Stimulated activated CD8-positive, alpha-beta memory T cell treated with anti-CD3 and anti-CD28 coated beads, Interleukin-12 subunit alpha, Interleukin-12 subunit beta, amount 100 ng/mL, for 1 hour (primary cell): ENCODE measurements around the gene CD68.
"Not testable (repeated sequence)": the region's sequence is repeated elsewhere in the genome, so short reads cannot be mapped to it uniquely, and the experiment has no call there.

ENCODE experiments used
- DNase-seq: peaks from one replicate; pipeline ENCODE4 v3.0.0-alpha.2; 2020; ENCODE audit warnings: low read depth

The CD68 gene

DNA sequence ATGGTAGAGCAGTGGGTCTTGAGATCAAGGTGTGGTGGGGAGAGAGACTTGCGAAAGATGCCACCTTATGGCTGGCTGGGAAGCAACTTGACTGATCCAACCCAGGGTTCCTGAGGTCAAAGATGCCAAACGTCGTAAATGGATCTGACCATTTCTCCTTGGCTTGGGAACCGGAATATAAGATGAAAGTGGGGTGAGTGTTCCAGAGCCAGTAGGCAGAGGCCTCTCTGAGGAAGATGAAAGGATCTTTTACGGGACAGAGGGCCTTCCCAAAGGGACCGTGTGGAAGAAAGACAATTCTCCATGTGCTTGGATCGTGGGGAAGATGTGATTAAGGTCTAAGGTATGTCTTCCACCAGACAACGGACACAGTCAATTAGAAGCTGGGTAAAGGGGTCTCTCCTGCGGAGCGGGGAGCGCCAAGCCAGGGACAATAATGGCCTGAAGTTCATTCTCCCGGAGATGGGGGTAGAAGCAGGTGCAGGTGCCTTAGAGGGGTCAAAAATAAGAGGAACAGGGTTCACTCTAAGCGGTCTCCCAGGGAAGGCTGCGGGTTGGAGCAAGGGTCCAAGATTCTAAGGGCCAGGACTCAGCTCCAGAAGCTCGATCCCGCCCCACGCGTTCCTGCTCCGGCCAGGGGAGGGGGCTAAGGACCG lies 34.5 kb downstream of the CD68 start:
- DNase-seq, result no peak

- peak; percentile 96 for DNase-seq
Measured at GRCh38 chr17:7614425-7615264, 35.2 kb downstream of the CD68 start, which contains the start of gene FXR2. Gene FXR2 (minus strand): TSS chr17:7614897. CDS start chr17:7614532, 365 bp downstream.

DNA sequence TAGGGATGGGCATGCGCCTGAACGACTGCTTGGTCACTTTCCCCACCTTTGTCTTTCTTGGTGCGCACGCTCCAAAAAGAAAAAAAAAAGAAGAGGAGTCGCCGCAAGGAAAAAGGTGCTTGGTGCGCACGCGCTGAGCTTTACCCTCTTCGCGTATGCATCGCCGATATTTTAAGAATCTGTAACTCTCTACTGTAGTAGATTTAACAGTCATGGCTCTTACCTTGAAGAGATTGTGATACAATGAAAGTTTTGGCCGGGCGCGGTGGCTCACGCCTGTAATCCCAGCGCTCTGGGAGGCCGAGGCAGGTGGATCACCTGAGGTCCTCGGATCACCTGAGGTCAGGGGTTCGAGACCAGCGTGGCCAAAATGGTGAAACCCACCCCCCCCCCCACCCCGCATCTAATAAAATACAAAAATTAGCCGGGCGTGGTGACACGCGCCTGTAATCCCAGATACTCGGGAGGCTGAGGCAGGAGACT lies 35.9 kb downstream of the CD68 start:
- DNase-seq, result no peak

- DNase-seq, result no peak
Measured at GRCh38 chr17:7618608-7619007, 39.2 kb downstream of the CD68 start.

DNA sequence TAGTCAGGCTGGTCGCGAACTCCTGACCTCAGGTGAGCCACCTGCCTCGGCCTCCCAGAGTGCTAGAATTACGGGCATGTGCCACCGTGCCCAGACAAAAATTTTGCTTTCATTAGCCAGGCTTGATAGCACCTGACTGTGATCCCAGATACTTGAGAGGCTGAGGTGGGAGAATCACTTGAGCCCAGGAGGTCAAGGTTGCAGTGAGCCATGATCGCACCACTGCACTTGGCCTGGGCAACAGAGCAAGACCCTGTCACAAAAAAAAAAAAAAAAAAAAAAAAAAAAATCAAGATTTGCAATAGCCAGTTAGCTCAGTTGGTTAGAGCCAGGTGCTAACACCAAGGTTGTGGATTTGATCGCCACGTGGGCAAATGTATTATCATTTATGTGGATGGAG lies 41.4 kb downstream of the CD68 start:
- DNase-seq, result no peak

DNA sequence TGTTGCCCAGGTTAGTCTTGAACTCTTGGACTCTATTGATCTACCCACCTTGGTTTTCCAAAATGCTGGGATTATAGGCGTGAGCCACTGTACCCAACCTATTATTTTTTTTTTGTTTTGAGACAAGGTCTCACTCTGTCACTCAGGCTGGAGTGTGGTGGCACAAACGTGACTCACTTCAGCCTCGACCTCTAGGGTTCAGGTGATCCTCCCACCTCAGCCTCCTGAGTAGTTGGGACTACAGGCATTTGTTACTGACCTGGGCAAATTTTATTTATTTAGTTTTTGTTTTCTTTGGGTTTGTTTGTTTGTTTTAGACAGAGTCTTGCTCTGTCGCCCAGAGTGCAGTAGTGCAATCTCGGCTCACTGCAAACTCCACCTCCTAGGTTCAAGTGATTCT lies 44.2 kb downstream of the CD68 start:
- DNase-seq, result no peak

- not testable (repeated sequence) for DNase-seq
Measured at GRCh38 chr17:7625749-7626148, 46.3 kb downstream of the CD68 start.

DNA sequence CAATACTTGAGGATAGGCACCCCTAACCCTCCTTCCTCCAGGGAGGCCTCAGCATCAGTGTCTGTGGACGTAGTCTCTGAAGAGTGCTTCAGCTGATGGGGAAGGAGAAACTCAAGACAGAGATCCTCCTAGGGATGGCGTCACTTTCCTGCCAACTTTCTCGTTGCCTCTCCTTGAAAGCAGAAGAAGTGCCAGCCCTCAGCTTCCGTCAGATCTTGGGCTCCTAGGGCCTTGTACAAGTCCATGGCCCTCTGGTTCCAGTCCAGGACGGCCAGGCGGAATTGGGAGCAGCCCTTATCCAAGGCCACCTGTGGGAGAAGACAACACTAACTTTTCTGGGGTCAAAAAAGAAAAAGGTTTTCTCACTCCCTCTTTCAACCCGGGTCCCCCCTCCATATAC lies 46.9 kb downstream of the CD68 start:
- DNase-seq, result no peak

DNA sequence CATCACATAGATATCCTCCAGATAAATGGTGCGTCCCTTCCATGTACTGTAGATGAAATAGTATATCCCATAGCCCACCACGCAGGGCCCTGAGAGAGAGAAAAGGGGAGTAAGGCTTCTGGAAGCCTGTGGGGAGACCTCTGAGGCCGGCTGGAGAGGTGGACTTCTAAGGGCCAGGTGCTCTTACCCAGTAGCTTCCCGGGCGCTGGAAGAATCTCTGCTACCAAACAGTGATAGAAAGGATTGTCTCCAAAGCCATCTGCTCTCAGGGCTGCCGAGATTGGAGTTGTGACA lies 47.5 kb downstream of the CD68 start:
- DNase-seq, result no peak

- DNase-seq, result peak; percentile 74
Measured at GRCh38 chr17:7627250-7628121, 48.0 kb downstream of the CD68 start, which contains the start of gene SAT2. Gene SAT2 (minus strand): TSS chr17:7627821. CDS start chr17:7627635, 186 bp downstream.

GRCh38 chr17:7629939-7630571 lies 50.6 kb downstream of the CD68 start, which contains the start of gene SHBG:
Gene SHBG (plus strand): TSS chr17:7630135. CDS start chr17:7630173, 38 bp downstream.
- DNase-seq, result no peak
